ENCODE results near the gene CNTNAP5.

DNA sequence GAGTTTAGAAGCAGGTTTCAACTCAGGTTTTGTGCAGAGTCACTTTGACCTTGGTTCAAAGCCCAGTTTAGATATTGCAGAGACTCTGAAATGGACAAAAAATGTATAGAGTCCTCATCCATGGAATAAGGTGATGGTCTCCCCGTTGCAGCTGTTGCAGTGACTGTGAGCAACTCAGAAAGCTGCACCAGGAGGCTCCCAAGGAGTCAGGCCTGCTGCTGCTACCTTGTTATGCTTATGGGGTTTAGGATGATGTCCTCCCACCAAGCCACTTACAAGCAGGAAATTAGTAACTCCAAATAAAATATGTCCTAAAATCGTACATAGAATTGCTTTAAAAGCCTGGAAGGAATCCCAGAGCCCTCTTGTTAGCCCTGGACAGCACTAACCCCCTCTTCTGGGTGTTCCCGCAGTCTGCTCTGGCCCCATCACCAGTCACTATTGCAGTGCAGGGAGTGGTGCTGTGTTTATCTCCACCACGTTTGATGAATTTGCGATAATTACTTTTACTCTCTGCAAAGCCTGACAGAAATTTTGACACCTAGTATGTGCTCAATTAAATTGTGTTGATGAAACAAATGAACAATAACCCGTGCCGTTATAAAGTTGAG is 189.0 kb downstream of the CNTNAP5 start:
- TF ChIP-seq, protein P1, sequence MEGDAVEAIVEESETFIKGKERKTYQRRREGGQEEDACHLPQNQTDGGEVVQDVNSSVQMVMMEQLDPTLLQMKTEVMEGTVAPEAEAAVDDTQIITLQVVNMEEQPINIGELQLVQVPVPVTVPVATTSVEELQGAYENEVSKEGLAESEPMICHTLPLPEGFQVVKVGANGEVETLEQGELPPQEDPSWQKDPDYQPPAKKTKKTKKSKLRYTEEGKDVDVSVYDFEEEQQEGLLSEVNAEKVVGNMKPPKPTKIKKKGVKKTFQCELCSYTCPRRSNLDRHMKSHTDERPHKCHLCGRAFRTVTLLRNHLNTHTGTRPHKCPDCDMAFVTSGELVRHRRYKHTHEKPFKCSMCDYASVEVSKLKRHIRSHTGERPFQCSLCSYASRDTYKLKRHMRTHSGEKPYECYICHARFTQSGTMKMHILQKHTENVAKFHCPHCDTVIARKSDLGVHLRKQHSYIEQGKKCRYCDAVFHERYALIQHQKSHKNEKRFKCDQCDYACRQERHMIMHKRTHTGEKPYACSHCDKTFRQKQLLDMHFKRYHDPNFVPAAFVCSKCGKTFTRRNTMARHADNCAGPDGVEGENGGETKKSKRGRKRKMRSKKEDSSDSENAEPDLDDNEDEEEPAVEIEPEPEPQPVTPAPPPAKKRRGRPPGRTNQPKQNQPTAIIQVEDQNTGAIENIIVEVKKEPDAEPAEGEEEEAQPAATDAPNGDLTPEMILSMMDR (IDR thresholded peaks at IDR 0.05; ENCODE audit: low read depth, low read length), result no peak
- no peak for TF ChIP-seq EZH2phosphoT487 (IDR thresholded peaks at IDR 0.05; ENCODE audit: low read depth)
